ENCODE data around the gene NDUFAF8. TPM values are rescaled to one million over a fixed set of nuclear protein-coding genes. Genes with fewer than 3 reads are reported as not detected.

Gene NDUFAF8
- total RNA-seq, 2 experiments from 2014 or later: 31.0 to 57.9 TPM

DNA sequence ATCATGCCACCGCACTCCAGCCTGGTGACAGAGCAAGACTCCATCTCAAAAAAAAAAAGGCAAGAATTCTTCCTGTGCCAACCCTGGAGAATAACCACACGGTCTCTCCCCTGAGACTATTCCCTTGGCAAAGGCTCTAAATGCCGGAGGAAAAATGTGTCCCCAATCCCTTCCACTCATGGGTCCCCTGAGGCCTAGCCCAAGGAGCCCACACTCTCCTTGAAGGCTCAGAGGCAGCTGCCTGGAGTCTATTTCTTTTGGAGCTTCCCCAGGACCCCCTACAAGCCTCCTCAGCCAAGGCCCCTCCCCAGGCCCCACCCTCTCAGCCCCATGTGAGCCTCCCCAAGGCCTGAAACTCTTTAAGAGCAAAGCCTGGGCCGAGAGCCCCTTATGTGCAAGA lies 33.0 kb upstream of the NDUFAF8 start:
- H3K4me1 Mint-ChIP-seq: no peaks in the 10 kb centered on the region

DNA sequence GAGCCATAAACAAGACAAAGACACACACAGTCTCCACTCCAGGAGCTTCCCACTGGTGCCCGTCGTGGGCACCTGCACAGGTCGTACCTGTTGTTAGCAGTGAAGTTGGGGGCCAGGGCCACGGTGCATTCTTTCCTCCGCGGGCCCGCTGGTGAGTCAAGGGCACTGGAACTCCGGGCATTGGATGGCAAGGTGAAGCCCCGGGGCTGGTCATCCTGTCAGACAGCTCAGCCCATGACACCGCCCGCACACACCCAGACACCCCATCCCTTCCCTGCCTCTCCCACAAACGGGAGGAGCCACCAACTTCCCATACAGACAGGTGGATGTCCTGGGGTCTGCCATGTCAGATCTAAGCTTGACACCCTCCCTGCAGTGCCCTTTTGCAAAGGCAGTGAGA lies 32.5 kb upstream of the NDUFAF8 start:
- no peaks in the 10 kb centered on the region for H3K36me3 Mint-ChIP-seq (ENCODE audit: low read depth)
- H3K27ac Mint-ChIP-seq: no peak overlapping the region
- no peaks in the 10 kb centered on the region for H3K9me3 Mint-ChIP-seq (ENCODE audit: low read depth)
- ChIA-PET CTCF (interaction anchor here (0.5 kb wide), 1 partner anchor 634 kb away, joined by 3 read pairs; no protein-coding TSS in a partner anchor), POLR2A (interaction anchor here (0.6 kb wide), 1 partner anchor 1529 kb away, joined by 3 read pairs; no protein-coding TSS in a partner anchor)
- H3K4me3 Mint-ChIP-seq: no peak overlapping the region
- H3K4me1 Mint-ChIP-seq: no peaks in the 10 kb centered on the region
- no peak for DNase-seq
- H3K27me3 Mint-ChIP-seq: no peaks in the 10 kb centered on the region
- intact Hi-C loops (cut with DNase I, micrococcal nuclease): no loop called here
- no peak for ATAC-seq

More for the DNA sequence above, 33.0 kb upstream of the NDUFAF8 start:
- intact Hi-C loops (cut with DNase I, micrococcal nuclease): no loop called here
- no peaks in the 10 kb centered on the region for H3K27me3 Mint-ChIP-seq
- no peak overlapping the region for H3K27ac Mint-ChIP-seq
- no peaks in the 10 kb centered on the region for H3K36me3 Mint-ChIP-seq (ENCODE audit: low read depth)
- CTCF ChIA-PET: interaction anchor here (0.5 kb wide), 1 partner anchor 633 kb away, joined by 3 read pairs; no protein-coding TSS in a partner anchor
- no peak overlapping the region for H3K4me3 Mint-ChIP-seq
- POLR2A ChIA-PET: interaction anchor here (0.6 kb wide), 1 partner anchor 1529 kb away, joined by 3 read pairs; no protein-coding TSS in a partner anchor
- no peak for DNase-seq
- no peaks in the 10 kb centered on the region for H3K9me3 Mint-ChIP-seq (ENCODE audit: low read depth)
- no peak for ATAC-seq

GRCh38 chr17:81207610-81208581 lies 31.2 kb upstream of the NDUFAF8 start:
- ChIA-PET POLR2A (no interaction called here), CTCF (interaction anchor here (0.7 kb wide), 1 partner anchor 55 kb away, joined by 3 read pairs; no protein-coding TSS in a partner anchor)
- intact Hi-C loops (cut with DNase I, micrococcal nuclease): no loop called here
- Mint-ChIP-seq H3K36me3 (ENCODE audit: low read depth) (no peaks in the 10 kb centered on the region), H3K27me3 (no peaks in the 10 kb centered on the region), H3K9me3 (ENCODE audit: low read depth) (no peaks in the 10 kb centered on the region), H3K4me3 (no peak overlapping the region), H3K27ac (peak overlapping the region; percentile 59), H3K4me1 (no peaks in the 10 kb centered on the region)
- peak; percentile 21 for DNase-seq
- ATAC-seq: no peak

- ATAC-seq (no peak), DNase-seq (no peak)
- intact Hi-C loops (cut with DNase I, micrococcal nuclease): no loop called here
- no peaks in the 10 kb centered on the region for H3K4me1 Mint-ChIP-seq
- no peak overlapping the region for H3K27ac Mint-ChIP-seq
- H3K9me3 Mint-ChIP-seq (ENCODE audit: low read depth): no peaks in the 10 kb centered on the region
- H3K36me3 Mint-ChIP-seq (ENCODE audit: low read depth): no peaks in the 10 kb centered on the region
- CTCF ChIA-PET: interaction anchor here (0.7 kb wide), 1 partner anchor 56 kb away, joined by 3 read pairs; no protein-coding TSS in a partner anchor
- POLR2A ChIA-PET: no interaction called here
- H3K4me3 Mint-ChIP-seq: no peak overlapping the region
- H3K27me3 Mint-ChIP-seq: no peaks in the 10 kb centered on the region
Observed at GRCh38 chr17:81208651-81209050, 30.5 kb upstream of the NDUFAF8 start.

GRCh38 chr17:81209141-81209540 lies 30.0 kb upstream of the NDUFAF8 start:
- ATAC-seq (no peak), DNase-seq (no peak)
- ChIA-PET POLR2A (no interaction called here), CTCF (interaction anchor here (0.7 kb wide), 1 partner anchor 56 kb away, joined by 3 read pairs; no protein-coding TSS in a partner anchor)
- H3K4me3 Mint-ChIP-seq: no peak overlapping the region
- H3K27ac Mint-ChIP-seq: no peak overlapping the region
- intact Hi-C loops (cut with DNase I, micrococcal nuclease): no loop called here
- no peaks in the 10 kb centered on the region for H3K27me3 Mint-ChIP-seq
- H3K9me3 Mint-ChIP-seq (ENCODE audit: low read depth): no peaks in the 10 kb centered on the region
- no peaks in the 10 kb centered on the region for H3K36me3 Mint-ChIP-seq (ENCODE audit: low read depth)
- H3K4me1 Mint-ChIP-seq: no peaks in the 10 kb centered on the region

- Mint-ChIP-seq H3K9me3 (ENCODE audit: low read depth) (no peaks in the 10 kb centered on the region), H3K36me3 (ENCODE audit: low read depth) (no peaks in the 10 kb centered on the region), H3K4me1 (no peaks in the 10 kb centered on the region), H3K27me3 (no peaks in the 10 kb centered on the region), H3K4me3 (no peak overlapping the region), H3K27ac (no peak overlapping the region)
- DNase-seq (no peak), ATAC-seq (no peak)
- ChIA-PET POLR2A (no interaction called here), CTCF (no interaction called here)
- intact Hi-C loops (cut with DNase I, micrococcal nuclease): no loop called here
Observed at GRCh38 chr17:81210466-81210865, 28.7 kb upstream of the NDUFAF8 start.

GRCh38 chr17:81210868-81211267 lies 28.2 kb upstream of the NDUFAF8 start:
- no peaks in the 10 kb centered on the region for H3K36me3 Mint-ChIP-seq (ENCODE audit: low read depth)
- no peaks in the 10 kb centered on the region for H3K9me3 Mint-ChIP-seq (ENCODE audit: low read depth)
- H3K4me3 Mint-ChIP-seq: no peak overlapping the region
- H3K4me1 Mint-ChIP-seq: no peaks in the 10 kb centered on the region
- DNase-seq (no peak), ATAC-seq (no peak)
- H3K27ac Mint-ChIP-seq: no peak overlapping the region
- ChIA-PET CTCF (no interaction called here), POLR2A (no interaction called here)
- intact Hi-C loops (cut with DNase I, micrococcal nuclease): no loop called here
- no peaks in the 10 kb centered on the region for H3K27me3 Mint-ChIP-seq

- no peaks in the 10 kb centered on the region for H3K9me3 Mint-ChIP-seq (ENCODE audit: low read depth)
- POLR2A ChIA-PET: no interaction called here
Observed at GRCh38 chr17:81212365-81212764, 26.8 kb upstream of the NDUFAF8 start.

GRCh38 chr17:81213978-81214377 lies 25.1 kb upstream of the NDUFAF8 start:
- Mint-ChIP-seq H3K27me3 (no peaks in the 10 kb centered on the region), H3K27ac (no peak overlapping the region), H3K36me3 (ENCODE audit: low read depth) (no peaks in the 10 kb centered on the region), H3K4me3 (no peak overlapping the region), H3K4me1 (no peaks in the 10 kb centered on the region), H3K9me3 (ENCODE audit: low read depth) (no peaks in the 10 kb centered on the region)
- intact Hi-C loops (cut with DNase I, micrococcal nuclease): no loop called here
- no peak for ATAC-seq
- POLR2A ChIA-PET: no interaction called here
- no peak for DNase-seq
- CTCF ChIA-PET: no interaction called here

More at GRCh38 chr17:81212365-81212764, 26.8 kb upstream of the NDUFAF8 start:
- intact Hi-C loops (cut with DNase I, micrococcal nuclease): no loop called here
- ATAC-seq (no peak), DNase-seq (no peak)
- no peaks in the 10 kb centered on the region for H3K36me3 Mint-ChIP-seq (ENCODE audit: low read depth)
- no peaks in the 10 kb centered on the region for H3K4me1 Mint-ChIP-seq
- no peak overlapping the region for H3K27ac Mint-ChIP-seq
- no peak overlapping the region for H3K4me3 Mint-ChIP-seq
- CTCF ChIA-PET: interaction anchor here (0.6 kb wide), 1 partner anchor 248 kb away, joined by 4 read pairs; no protein-coding TSS in a partner anchor
- no peaks in the 10 kb centered on the region for H3K27me3 Mint-ChIP-seq

DNA sequence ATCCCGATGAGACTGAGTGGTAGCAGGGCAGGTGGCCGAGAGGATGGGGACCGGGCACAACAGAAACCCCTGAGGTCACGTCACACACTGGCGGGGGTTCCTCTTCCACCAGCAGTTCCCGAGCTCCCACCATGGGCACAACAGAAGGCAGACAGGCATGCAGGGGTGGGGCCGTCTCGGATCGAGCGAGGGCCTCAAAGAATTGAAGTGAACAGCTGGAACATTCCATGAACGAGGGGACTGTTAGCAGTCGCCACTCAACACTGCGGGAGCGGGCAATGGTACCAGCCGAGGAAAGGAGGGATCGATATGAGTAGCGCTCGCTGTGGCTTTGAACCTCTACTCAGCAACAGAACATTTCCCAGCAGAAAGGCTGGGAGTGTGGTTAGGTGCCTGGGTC lies 21.6 kb upstream of the NDUFAF8 start:
- intact Hi-C loops (cut with DNase I, micrococcal nuclease): no loop called here
- POLR2A ChIA-PET: no interaction called here
- no peaks in the 10 kb centered on the region for H3K9me3 Mint-ChIP-seq (ENCODE audit: low read depth)

DNA sequence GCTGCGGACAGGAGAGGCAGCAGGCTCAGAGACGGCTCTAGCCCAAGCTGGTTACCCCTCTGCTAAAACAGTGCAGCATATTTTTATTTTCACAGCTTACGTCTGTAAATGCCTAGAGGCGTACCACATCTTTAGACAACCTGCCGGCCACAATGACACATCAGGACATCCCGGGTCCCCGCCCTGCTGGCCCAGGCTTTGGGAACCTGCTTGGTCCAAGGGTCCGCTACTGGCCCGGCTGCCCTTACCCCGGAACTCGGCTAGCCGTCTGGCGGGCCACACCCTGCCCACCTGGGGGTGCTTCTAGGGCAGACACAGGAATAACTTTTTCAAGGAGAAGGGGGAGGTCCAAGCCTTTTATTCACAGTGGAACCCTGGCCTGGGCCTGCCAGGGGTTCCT lies 20.7 kb upstream of the NDUFAF8 start:
- no peak for ATAC-seq
- Mint-ChIP-seq H3K4me3 (no peak overlapping the region), H3K36me3 (ENCODE audit: low read depth) (no peaks in the 10 kb centered on the region), H3K9me3 (ENCODE audit: low read depth) (no peaks in the 10 kb centered on the region), H3K27me3 (no peaks in the 10 kb centered on the region), H3K4me1 (peaks cover 8% of the 10 kb centered on the region), H3K27ac (no peak overlapping the region)
- CTCF ChIA-PET: interaction anchor here (0.6 kb wide), 1 partner anchor 12 kb away, joined by 3 read pairs; no protein-coding TSS in a partner anchor
- no peak for DNase-seq
- intact Hi-C loops (cut with DNase I, micrococcal nuclease): no loop called here
- POLR2A ChIA-PET: no interaction called here

More for the DNA sequence above, 21.6 kb upstream of the NDUFAF8 start:
- Mint-ChIP-seq H3K4me3 (no peak overlapping the region), H3K4me1 (peaks cover 6% of the 10 kb centered on the region), H3K27me3 (no peaks in the 10 kb centered on the region), H3K27ac (no peak overlapping the region), H3K36me3 (ENCODE audit: low read depth) (no peaks in the 10 kb centered on the region)
- no peak for ATAC-seq
- DNase-seq: no peak
- CTCF ChIA-PET: interaction anchor here (0.6 to 0.7 kb wide), 2 partner anchors 13 to 278 kb away, joined by 3 read pairs; no protein-coding TSS in a partner anchor

GRCh38 chr17:81218991-81219390 lies 20.1 kb upstream of the NDUFAF8 start:
- Mint-ChIP-seq H3K9me3 (ENCODE audit: low read depth) (no peaks in the 10 kb centered on the region), H3K27me3 (no peaks in the 10 kb centered on the region), H3K36me3 (ENCODE audit: low read depth) (no peaks in the 10 kb centered on the region), H3K27ac (no peak overlapping the region), H3K4me1 (peaks cover 13% of the 10 kb centered on the region), H3K4me3 (no peak overlapping the region)
- CTCF ChIA-PET: no interaction called here
- POLR2A ChIA-PET: no interaction called here
- ATAC-seq (no peak), DNase-seq (no peak)
- intact Hi-C loops (cut with DNase I, micrococcal nuclease): no loop called here
